ENCODE results near the gene LEKR1. TPM values are rescaled to one million over a fixed set of nuclear protein-coding genes. Genes with fewer than 3 reads are reported as not detected.

The LEKR1 gene
- total RNA-seq, 1 experiment from 2014 or later, result 0.90 TPM

GRCh38 chr3:157026091-157026490 is 199.9 kb downstream of the LEKR1 start:
- POLR2A ChIA-PET (ENCODE audit: low non-redundant PET), result no interaction called here
- CTCF ChIA-PET, result no interaction called here
- DNase-seq (ENCODE audit: low spot score), result no peak
- Histone ChIP-seq H3K9me3 (ENCODE audit: low read depth, low read length, poor library complexity, severe bottlenecking) (no peaks in the 10 kb centered on the region), H3K4me1 (ENCODE audit: insufficient read depth, low read length, poor library complexity, severe bottlenecking) (peaks cover 2% of the 10 kb centered on the region), H3K27ac (ENCODE audit: low read depth, low read length, poor library complexity, severe bottlenecking) (no peak overlapping the region), H3K36me3 (ENCODE audit: insufficient read depth, low read length, poor library complexity, severe bottlenecking) (no peaks in the 10 kb centered on the region), H3K27me3 (replicated peaks; ENCODE audit: insufficient read depth, low read depth, low read length, poor library complexity) (no peaks in the 10 kb centered on the region), H3K4me3 (ENCODE audit: low read depth, low read length, poor library complexity, severe bottlenecking) (no peak overlapping the region)
- no TSS peak for BruUV-seq (replicated peaks)
- intact Hi-C loops (cut with micrococcal nuclease; ENCODE audit: unreplicated experiment), result no loop called here
- no peak for TF ChIP-seq EZH2 (IDR thresholded peaks at IDR 0.05; ENCODE audit: borderline replicate concordance, low read depth, low read length, poor library complexity, severe bottlenecking)
- TF ChIP-seq CTCF (conservative IDR thresholded peaks at IDR 0.05; ENCODE audit: low read depth, low read length), result no peak

DNA sequence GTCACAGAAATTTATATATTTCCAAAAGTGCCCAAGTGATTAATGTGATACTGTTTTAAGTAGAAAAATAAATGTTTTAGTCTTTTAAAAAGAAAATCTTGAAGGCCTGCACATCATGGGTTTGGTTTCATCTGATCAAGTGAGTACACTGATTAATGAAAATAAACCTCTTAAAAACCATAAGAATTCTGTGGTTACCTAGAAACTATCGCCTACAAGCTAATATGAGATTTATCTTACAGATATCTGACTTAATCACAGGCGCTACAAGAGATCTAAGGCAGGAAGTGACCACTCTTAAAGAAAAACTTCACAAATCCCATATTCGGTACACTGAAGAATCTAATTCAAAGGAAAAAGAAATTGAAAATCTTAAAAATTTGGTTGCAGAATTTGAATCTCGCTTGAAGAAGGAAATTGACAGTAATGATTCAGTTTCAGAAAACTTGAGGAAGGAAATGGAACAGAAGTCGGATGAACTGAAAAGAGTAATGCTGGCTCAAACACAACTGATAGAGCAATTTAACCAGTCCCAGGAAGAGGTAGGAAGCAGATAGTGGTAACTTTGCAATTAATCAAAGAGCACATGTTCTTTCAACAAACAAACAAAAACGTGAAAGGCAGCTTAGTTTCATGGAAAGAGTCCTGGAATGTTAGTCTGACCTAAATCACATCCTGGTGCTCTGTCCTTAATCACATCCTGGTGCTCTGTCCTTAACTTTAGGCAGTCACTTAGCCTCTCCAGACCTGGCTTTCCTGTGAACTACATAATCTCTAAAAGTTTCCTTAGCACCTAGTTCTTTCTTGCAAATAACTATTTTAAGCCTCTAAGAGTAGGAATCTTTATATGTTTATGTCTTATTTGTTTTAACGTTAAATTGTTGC is 201.9 kb downstream of the LEKR1 start:
- no peak overlapping the region for H3K27ac ChIP-seq (ENCODE audit: low read depth, low read length, poor library complexity, severe bottlenecking)
- H3K4me1 ChIP-seq (ENCODE audit: insufficient read depth, low read length, poor library complexity, severe bottlenecking), result peaks cover 6% of the 10 kb centered on the region
- TF ChIP-seq CTCF (conservative IDR thresholded peaks at IDR 0.05; ENCODE audit: low read depth, low read length) (no peak), EZH2 (IDR thresholded peaks at IDR 0.05; ENCODE audit: borderline replicate concordance, low read depth, low read length, poor library complexity, severe bottlenecking) (no peak)
- BruUV-seq (replicated peaks), result no TSS peak
- H3K4me3 ChIP-seq (ENCODE audit: low read depth, low read length, poor library complexity, severe bottlenecking), result no peak overlapping the region
- DNase-seq (ENCODE audit: low spot score), result no peak
- H3K36me3 ChIP-seq (ENCODE audit: insufficient read depth, low read length, poor library complexity, severe bottlenecking), result no peaks in the 10 kb centered on the region
- POLR2A ChIA-PET (ENCODE audit: low non-redundant PET), result no interaction called here
- H3K9me3 ChIP-seq (ENCODE audit: low read depth, low read length, poor library complexity, severe bottlenecking), result no peaks in the 10 kb centered on the region
- intact Hi-C loops (cut with micrococcal nuclease; ENCODE audit: unreplicated experiment), result no loop called here
- CTCF ChIA-PET, result interaction anchor here (0.6 kb wide), 1 partner anchor 474 kb away, joined by 5 read pairs; no protein-coding TSS in a partner anchor
- H3K27me3 ChIP-seq (replicated peaks; ENCODE audit: insufficient read depth, low read depth, low read length, poor library complexity), result no peaks in the 10 kb centered on the region

DNA sequence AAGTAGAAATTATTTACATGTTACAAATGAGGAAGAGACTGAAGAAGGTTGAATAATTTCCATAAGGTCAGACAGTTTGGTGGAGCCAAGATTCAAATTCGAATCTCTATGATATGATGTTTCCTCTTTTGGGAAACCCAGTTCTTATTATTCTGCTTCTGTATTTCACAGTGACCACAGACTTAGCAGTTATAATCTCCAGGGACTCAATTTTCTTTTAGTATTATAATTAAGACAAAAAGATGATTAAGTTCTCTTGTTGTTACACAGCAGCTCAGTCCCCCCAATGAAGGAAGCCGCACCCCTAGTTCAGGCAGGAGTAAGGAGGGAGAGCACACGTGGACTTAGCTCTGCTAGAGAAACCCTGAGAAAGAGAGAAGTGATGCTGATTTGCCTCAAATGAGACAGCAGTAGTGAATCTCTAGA is 203.2 kb downstream of the LEKR1 start:
- intact Hi-C loops (cut with micrococcal nuclease; ENCODE audit: unreplicated experiment), result no loop called here
- Histone ChIP-seq H3K27me3 (replicated peaks; ENCODE audit: insufficient read depth, low read depth, low read length, poor library complexity) (no peaks in the 10 kb centered on the region), H3K4me1 (ENCODE audit: insufficient read depth, low read length, poor library complexity, severe bottlenecking) (peaks cover 6% of the 10 kb centered on the region), H3K9me3 (ENCODE audit: low read depth, low read length, poor library complexity, severe bottlenecking) (no peaks in the 10 kb centered on the region), H3K4me3 (ENCODE audit: low read depth, low read length, poor library complexity, severe bottlenecking) (no peak overlapping the region), H3K27ac (ENCODE audit: low read depth, low read length, poor library complexity, severe bottlenecking) (no peak overlapping the region), H3K36me3 (ENCODE audit: insufficient read depth, low read length, poor library complexity, severe bottlenecking) (no peaks in the 10 kb centered on the region)
- CTCF ChIA-PET, result no interaction called here
- no TSS peak for BruUV-seq (replicated peaks)
- POLR2A ChIA-PET (ENCODE audit: low non-redundant PET), result no interaction called here
- no peak for DNase-seq (ENCODE audit: low spot score)
- TF ChIP-seq EZH2 (IDR thresholded peaks at IDR 0.05; ENCODE audit: borderline replicate concordance, low read depth, low read length, poor library complexity, severe bottlenecking) (no peak), CTCF (conservative IDR thresholded peaks at IDR 0.05; ENCODE audit: low read depth, low read length) (no peak)

Measured in A673 (cell line).